Testis (tissue), 3 donors: ENCODE measurements around the gene CPXM2. TPM values are rescaled to one million over a fixed set of nuclear protein-coding genes. Genes with fewer than 3 reads are reported as not detected.

ENCODE experiments used
- DNase-seq: peaks from one replicate; pipeline ENCODE4 v3.0.0-alpha.2; 2019
- H3K27ac ChIP-seq, 2 donors: fragments of 200-600 bp; sonication (generic); one replicate each; pipeline ENCODE4 v1.5.1; 2019
- H3K27me3 ChIP-seq: fragments of 200-600 bp; sonication (generic); one replicate; pipeline ENCODE4 v1.5.1; 2019
- H3K36me3 ChIP-seq: fragments of 200-600 bp; sonication (generic); one replicate; pipeline ENCODE4 v1.5.1; 2017; ENCODE audit warnings: low read depth; ENCODE audit errors: missing control alignments
- H3K4me1 ChIP-seq: fragments of 200-600 bp; sonication (generic); one replicate; pipeline ENCODE4 v1.5.1; 2019
- H3K4me3 ChIP-seq, 2 donors: fragments of 200-600 bp; sonication (generic); one replicate each; pipeline ENCODE4 v1.5.1; 2017 to 2019
- H3K9me3 ChIP-seq: fragments of 200-600 bp; sonication (generic); one replicate; pipeline ENCODE4 v1.5.1; 2017
- POLR2A ChIP-seq: fragments of 450-650 bp; IDR thresholded peaks from one replicate; pipeline ENCODE4 v1.6.1; 2017; ENCODE audit warnings: antibody characterized with exemption, mild to moderate bottlenecking, moderate library complexity
- WGBS, 2 donors: methylation state at CpG; one replicate each; pipeline ENCODE4 v1.1.5; 2018; 5-methylcytosine and 5-hydroxymethylcytosine counted together
- intact Hi-C: fragments of 100-400 bp; cut with DNase I; formaldehyde crosslinking; loops from one replicate; pipeline ENCODE4 v1.15.1; 2023; ENCODE audit warnings: low total_unique reads
- polyA plus RNA-seq: library from polyadenylated mRNA; stranded (reverse); fragments of 350-450 nt; fragmentation: Illumina TruSeq; extraction: RNeasy Lipid Tissue Mini Kit (QIAGEN cat#74804); gene quantifications from one replicate; pipeline ENCODE4 v1.2.3, GENCODE V29; 2014; ENCODE audit warnings: low read depth, low replicate concordance; ENCODE audit not compliant: insufficient read depth
- total RNA-seq, 2 donors: library from RNA; depleted of rRNA; stranded (reverse); fragments of >200 nt; gene quantifications; one replicate each; pipeline ENCODE4 v1.2.3, GENCODE V29; 2016
- TF ChIP-seq, protein P1 (sequence below), 3 experiments: fragments of 450-650 bp in 2 of 3; fragments of 200-600 bp in 1 of 3; sonication (generic) in 1 of 3; IDR thresholded peaks; one replicate each; pipeline ENCODE4 v1.5.1; 2016 to 2019; ENCODE audit warnings: antibody characterized with exemption in 3 of 3, mild to moderate bottlenecking in 2 of 3, moderate library complexity in 1 of 3

CPXM2 gene
- total and polyA plus RNA-seq, 3 donors from 2014 or later, result 16.0 to 40.0 (median 17.5) TPM

DNA sequence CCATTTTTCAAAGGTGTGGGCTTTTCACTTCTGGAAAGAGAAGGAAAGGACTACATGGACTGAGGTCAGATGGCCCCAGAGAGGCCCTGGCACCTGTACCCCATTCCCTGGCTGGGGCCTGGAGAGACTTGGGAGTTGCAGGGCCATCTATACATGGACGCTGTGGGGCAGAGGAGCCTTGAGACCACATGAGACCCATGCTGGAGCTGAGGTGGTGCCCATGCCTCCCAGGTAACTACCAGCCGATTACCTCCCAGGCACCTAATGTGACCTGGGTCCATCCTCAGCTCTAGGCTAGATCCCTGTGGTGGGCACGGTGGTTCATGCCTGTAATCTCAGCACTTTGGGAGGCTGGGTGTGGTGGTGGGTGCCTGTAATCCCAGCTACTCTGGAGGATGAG lies 144.2 kb downstream of the CPXM2 start:
- peaks cover 5% of the 10 kb centered on the region for H3K4me1 ChIP-seq
- no peak overlapping the region for H3K27ac ChIP-seq
- no peaks in the 10 kb centered on the region for H3K36me3 ChIP-seq
- no peaks in the 10 kb centered on the region for H3K9me3 ChIP-seq
- TF ChIP-seq POLR2A, result no peak
- TF ChIP-seq, protein P1, sequence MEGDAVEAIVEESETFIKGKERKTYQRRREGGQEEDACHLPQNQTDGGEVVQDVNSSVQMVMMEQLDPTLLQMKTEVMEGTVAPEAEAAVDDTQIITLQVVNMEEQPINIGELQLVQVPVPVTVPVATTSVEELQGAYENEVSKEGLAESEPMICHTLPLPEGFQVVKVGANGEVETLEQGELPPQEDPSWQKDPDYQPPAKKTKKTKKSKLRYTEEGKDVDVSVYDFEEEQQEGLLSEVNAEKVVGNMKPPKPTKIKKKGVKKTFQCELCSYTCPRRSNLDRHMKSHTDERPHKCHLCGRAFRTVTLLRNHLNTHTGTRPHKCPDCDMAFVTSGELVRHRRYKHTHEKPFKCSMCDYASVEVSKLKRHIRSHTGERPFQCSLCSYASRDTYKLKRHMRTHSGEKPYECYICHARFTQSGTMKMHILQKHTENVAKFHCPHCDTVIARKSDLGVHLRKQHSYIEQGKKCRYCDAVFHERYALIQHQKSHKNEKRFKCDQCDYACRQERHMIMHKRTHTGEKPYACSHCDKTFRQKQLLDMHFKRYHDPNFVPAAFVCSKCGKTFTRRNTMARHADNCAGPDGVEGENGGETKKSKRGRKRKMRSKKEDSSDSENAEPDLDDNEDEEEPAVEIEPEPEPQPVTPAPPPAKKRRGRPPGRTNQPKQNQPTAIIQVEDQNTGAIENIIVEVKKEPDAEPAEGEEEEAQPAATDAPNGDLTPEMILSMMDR (IDR thresholded peaks at IDR 0.05), result no peak
- 85% methylated on average over 3 of the region's 3 CpGs; no CpG with 5 or more reads in 1 of the 2 donors for WGBS, 2 donors
- H3K27me3 ChIP-seq, result no peaks in the 10 kb centered on the region
- intact Hi-C loops, result no loop called here
- no peak for DNase-seq
- H3K4me3 ChIP-seq, result no peak overlapping the region

DNA sequence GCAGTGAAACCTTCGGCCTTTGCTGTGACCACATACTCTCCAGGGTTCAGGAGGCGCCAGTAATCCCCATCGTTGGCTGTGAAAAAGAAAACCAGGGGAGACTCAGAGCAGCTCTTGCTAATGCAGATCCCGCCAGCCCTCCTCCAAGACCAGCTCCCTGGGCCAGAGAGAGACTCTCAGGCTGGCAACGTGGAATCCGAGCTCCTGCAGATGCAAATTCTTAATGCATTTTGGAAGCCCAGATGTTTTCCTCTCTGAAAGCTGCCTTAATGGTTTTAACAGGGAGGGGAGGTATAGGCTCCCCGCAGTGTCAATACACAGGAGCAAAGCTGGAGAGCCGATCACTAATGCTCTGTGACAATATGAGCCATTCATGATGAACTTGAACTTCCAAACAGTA lies 144.7 kb downstream of the CPXM2 start:
- H3K9me3 ChIP-seq, result no peaks in the 10 kb centered on the region
- DNase-seq, result no peak
- no peak overlapping the region for H3K27ac ChIP-seq
- intact Hi-C loops, result no loop called here
- TF ChIP-seq POLR2A, result no peak
- TF ChIP-seq, protein P1 (IDR thresholded peaks at IDR 0.05), result no peak
- peaks cover 5% of the 10 kb centered on the region for H3K4me1 ChIP-seq
- no peaks in the 10 kb centered on the region for H3K27me3 ChIP-seq
- H3K4me3 ChIP-seq, result no peak overlapping the region
- 86 to 88% methylated on average over 8 of the region's 8 CpGs for WGBS, 2 donors
- H3K36me3 ChIP-seq, result no peaks in the 10 kb centered on the region

DNA sequence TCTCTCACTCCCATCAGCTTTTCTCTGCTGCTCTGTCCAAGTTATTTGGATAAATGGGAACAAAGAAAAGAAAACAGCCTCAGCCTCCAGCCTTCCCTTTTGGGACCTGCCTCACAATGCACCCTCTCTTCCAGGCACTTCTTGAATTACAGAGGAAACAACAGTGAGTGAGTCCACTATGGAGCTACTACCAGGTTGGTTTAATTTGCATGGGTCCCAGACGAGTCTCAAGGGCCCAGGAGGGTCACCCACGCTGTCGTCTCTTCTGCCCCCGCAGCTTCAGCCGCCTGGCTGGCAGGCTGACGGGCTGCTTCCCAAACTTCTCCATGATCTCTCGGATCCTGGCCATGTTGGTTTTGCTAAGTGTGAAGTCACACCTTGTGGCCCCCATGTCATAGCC lies 145.1 kb downstream of the CPXM2 start:
- Histone ChIP-seq H3K27ac (no peak overlapping the region), H3K4me3 (no peak overlapping the region), H3K27me3 (no peaks in the 10 kb centered on the region), H3K4me1 (peaks cover 5% of the 10 kb centered on the region), H3K36me3 (no peaks in the 10 kb centered on the region), H3K9me3 (no peaks in the 10 kb centered on the region)
- 67 to 75% methylated on average over 4 to 7 of the region's 7 CpGs for WGBS, 2 donors
- DNase-seq, result no peak
- TF ChIP-seq, protein P1 (IDR thresholded peaks at IDR 0.05), result no peak
- no peak for TF ChIP-seq POLR2A
- intact Hi-C loops, result no loop called here

DNA sequence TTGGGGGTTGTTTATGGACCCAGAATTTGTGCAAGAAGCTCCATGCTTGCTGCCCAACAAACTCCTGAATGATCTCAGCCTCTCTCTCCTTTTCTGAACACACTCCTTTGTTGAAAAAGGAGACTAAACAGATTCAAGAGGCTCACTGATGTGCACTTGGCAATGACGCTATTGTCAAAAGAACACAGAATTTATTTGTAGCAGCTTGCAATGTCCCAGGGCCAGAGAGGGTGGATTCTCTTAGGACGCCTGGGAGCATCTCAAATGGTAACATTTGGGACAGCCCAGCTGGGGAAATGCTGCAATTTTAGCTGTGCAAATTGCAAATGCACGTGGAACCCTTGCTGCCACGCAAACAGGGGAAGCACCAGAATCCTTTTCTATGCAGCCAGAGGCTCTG lies 145.5 kb downstream of the CPXM2 start:
- 30 to 32% methylated on average over 4 of the region's 4 CpGs for WGBS, 2 donors
- intact Hi-C loops, result no loop called here
- H3K36me3 ChIP-seq, result no peaks in the 10 kb centered on the region

DNA sequence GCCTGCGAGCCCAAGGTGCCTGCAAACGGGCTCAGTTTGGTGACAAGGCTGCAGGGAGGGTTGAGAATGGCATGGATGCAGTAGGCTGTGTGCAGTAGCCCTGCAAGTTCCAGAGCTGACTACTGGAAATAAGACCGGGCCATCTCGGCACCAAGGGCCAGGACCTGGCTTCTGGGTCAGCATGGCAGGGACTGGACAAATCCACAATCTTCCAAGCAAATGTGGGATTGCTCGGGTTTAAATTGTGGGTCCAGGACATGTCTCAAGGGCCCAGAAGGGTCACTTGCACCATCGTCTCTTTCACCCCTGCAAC lies 147.4 kb downstream of the CPXM2 start:
- Histone ChIP-seq H3K27ac (no peak overlapping the region), H3K4me3 (no peak overlapping the region), H3K36me3 (no peaks in the 10 kb centered on the region), H3K9me3 (no peaks in the 10 kb centered on the region), H3K27me3 (no peaks in the 10 kb centered on the region), H3K4me1 (peaks cover 5% of the 10 kb centered on the region)
- DNase-seq, result no peak
- 72 to 79% methylated on average over 4 to 6 of the region's 6 CpGs for WGBS, 2 donors
- TF ChIP-seq, protein P1 (IDR thresholded peaks at IDR 0.05), result no peak
- no peak for TF ChIP-seq POLR2A
- intact Hi-C loops, result no loop called here

More for the DNA sequence above, 145.5 kb downstream of the CPXM2 start:
- H3K27ac ChIP-seq, result no peak overlapping the region
- no peaks in the 10 kb centered on the region for H3K9me3 ChIP-seq
- no peaks in the 10 kb centered on the region for H3K27me3 ChIP-seq
- peaks cover 5% of the 10 kb centered on the region for H3K4me1 ChIP-seq
- H3K4me3 ChIP-seq, result no peak overlapping the region
- TF ChIP-seq, protein P1 (IDR thresholded peaks at IDR 0.05), result no peak
- TF ChIP-seq POLR2A, result no peak
- no peak for DNase-seq
